Astrocyte (in vitro differentiated cells and primary cell): ENCODE results near the gene SLC38A10.

Source experiments
- CTCF ChIP-seq: IDR thresholded peaks from 2 replicates; pipeline ENCODE4 v1.5.1; 2011; ENCODE audit warnings: low read depth, mild to moderate bottlenecking, inconsistent platforms, low read length, moderate library complexity; ENCODE audit not compliant: insufficient read depth
- EZH2 ChIP-seq: IDR thresholded peaks from 2 replicates; pipeline ENCODE4 v1.6.1; 2012; ENCODE audit warnings: mild to moderate bottlenecking, low read length, inconsistent platforms; ENCODE audit not compliant: insufficient read depth

GRCh38 chr17:81298325-81298990, 3.4 kb upstream of the SLC38A10 start:
- TF ChIP-seq CTCF = no peak
- no peak for TF ChIP-seq EZH2
